ENCODE results near the gene TRMT61A. TPM values are rescaled to one million over a fixed set of nuclear protein-coding genes. Genes with fewer than 3 reads are reported as not detected.
A peak's percentile ranks its signal among the peaks of the same experiment; 100 is the strongest.

The TRMT61A gene
- total RNA-seq, 1 experiment from 2014 or later, result 15.5 TPM

DNA sequence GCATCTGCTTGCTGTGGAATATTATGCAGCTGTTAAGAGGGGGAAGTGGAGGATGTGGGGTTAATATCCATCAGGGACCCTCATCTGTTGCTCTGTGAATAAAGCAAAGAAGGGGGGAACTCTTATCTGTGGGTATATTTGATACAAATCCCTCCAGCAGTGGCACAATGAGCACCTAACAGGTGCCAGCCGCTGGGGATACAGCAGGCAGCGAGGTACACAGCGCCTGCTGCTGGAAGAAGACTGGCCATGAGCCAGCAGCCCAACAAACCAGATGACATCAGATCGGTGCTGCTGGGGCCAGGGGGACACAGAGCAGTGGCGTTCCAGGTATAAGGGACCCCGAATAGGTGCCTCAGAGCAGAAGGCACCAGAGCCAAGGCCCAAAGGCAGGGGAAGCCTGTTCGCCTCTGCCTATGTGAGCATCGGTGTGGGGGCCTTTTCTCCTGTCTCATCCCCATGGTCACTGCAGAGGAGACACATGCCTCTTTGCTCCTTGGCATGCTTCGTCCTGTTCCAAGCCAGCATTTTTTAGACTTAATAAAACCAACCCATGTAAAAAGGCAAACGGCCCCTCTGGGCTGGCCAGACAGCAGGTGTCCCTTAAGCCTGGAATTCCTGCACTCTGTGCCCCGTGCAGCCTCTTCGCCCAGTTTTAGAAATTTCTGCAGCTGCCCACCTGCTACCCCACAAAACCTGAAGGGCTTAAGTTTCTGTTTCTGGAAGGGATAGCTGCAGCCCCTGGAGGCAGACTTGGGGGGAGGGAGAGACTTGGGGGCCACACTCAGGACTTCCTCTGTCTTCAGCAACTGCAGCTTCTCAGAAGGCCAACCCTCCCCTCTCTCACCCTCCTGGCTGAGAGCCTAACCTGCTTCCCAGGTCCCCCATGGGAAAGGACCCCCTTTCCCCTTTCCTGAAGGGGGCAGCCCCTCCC, 4.7 kb upstream of the TRMT61A start:
- H3K27ac Mint-ChIP-seq, result no peak overlapping the region
- no peaks in the 10 kb centered on the region for H3K9me3 Mint-ChIP-seq
- peaks cover 27% of the 10 kb centered on the region for H3K27me3 Mint-ChIP-seq (ENCODE audit: low read depth)
- ChIA-PET CTCF (interaction anchor here (3.4 to 12.2 kb wide), 2 partner anchors 19 to 420 kb away, joined by 11 to 455 read pairs; no protein-coding TSS in a partner anchor), POLR2A (interaction anchor here (0.7 to 8.3 kb wide), 3 partner anchors 15 to 191 kb away, joined by 3 to 65 read pairs (median 3); partner anchors contain the start of gene ZFYVE21)
- no peak for TF ChIP-seq ZNF232 (CRISPR knock-in tag; IDR thresholded peaks at IDR 0.05)
- no peak for TF ChIP-seq NFYB (CRISPR knock-in tag; conservative IDR thresholded peaks at IDR 0.05; ENCODE audit: low read depth)
- TF ChIP-seq, protein P1, sequence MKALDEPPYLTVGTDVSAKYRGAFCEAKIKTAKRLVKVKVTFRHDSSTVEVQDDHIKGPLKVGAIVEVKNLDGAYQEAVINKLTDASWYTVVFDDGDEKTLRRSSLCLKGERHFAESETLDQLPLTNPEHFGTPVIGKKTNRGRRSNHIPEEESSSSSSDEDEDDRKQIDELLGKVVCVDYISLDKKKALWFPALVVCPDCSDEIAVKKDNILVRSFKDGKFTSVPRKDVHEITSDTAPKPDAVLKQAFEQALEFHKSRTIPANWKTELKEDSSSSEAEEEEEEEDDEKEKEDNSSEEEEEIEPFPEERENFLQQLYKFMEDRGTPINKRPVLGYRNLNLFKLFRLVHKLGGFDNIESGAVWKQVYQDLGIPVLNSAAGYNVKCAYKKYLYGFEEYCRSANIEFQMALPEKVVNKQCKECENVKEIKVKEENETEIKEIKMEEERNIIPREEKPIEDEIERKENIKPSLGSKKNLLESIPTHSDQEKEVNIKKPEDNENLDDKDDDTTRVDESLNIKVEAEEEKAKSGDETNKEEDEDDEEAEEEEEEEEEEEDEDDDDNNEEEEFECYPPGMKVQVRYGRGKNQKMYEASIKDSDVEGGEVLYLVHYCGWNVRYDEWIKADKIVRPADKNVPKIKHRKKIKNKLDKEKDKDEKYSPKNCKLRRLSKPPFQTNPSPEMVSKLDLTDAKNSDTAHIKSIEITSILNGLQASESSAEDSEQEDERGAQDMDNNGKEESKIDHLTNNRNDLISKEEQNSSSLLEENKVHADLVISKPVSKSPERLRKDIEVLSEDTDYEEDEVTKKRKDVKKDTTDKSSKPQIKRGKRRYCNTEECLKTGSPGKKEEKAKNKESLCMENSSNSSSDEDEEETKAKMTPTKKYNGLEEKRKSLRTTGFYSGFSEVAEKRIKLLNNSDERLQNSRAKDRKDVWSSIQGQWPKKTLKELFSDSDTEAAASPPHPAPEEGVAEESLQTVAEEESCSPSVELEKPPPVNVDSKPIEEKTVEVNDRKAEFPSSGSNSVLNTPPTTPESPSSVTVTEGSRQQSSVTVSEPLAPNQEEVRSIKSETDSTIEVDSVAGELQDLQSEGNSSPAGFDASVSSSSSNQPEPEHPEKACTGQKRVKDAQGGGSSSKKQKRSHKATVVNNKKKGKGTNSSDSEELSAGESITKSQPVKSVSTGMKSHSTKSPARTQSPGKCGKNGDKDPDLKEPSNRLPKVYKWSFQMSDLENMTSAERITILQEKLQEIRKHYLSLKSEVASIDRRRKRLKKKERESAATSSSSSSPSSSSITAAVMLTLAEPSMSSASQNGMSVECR (CRISPR knock-in tag; IDR thresholded peaks at IDR 0.05; ENCODE audit: borderline replicate concordance), result no peak
- TF ChIP-seq, protein P2, sequence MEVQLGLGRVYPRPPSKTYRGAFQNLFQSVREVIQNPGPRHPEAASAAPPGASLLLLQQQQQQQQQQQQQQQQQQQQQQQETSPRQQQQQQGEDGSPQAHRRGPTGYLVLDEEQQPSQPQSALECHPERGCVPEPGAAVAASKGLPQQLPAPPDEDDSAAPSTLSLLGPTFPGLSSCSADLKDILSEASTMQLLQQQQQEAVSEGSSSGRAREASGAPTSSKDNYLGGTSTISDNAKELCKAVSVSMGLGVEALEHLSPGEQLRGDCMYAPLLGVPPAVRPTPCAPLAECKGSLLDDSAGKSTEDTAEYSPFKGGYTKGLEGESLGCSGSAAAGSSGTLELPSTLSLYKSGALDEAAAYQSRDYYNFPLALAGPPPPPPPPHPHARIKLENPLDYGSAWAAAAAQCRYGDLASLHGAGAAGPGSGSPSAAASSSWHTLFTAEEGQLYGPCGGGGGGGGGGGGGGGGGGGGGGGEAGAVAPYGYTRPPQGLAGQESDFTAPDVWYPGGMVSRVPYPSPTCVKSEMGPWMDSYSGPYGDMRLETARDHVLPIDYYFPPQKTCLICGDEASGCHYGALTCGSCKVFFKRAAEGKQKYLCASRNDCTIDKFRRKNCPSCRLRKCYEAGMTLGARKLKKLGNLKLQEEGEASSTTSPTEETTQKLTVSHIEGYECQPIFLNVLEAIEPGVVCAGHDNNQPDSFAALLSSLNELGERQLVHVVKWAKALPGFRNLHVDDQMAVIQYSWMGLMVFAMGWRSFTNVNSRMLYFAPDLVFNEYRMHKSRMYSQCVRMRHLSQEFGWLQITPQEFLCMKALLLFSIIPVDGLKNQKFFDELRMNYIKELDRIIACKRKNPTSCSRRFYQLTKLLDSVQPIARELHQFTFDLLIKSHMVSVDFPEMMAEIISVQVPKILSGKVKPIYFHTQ (CRISPR knock-in tag; IDR thresholded peaks at IDR 0.05), result no peak
- TF ChIP-seq, protein P3, sequence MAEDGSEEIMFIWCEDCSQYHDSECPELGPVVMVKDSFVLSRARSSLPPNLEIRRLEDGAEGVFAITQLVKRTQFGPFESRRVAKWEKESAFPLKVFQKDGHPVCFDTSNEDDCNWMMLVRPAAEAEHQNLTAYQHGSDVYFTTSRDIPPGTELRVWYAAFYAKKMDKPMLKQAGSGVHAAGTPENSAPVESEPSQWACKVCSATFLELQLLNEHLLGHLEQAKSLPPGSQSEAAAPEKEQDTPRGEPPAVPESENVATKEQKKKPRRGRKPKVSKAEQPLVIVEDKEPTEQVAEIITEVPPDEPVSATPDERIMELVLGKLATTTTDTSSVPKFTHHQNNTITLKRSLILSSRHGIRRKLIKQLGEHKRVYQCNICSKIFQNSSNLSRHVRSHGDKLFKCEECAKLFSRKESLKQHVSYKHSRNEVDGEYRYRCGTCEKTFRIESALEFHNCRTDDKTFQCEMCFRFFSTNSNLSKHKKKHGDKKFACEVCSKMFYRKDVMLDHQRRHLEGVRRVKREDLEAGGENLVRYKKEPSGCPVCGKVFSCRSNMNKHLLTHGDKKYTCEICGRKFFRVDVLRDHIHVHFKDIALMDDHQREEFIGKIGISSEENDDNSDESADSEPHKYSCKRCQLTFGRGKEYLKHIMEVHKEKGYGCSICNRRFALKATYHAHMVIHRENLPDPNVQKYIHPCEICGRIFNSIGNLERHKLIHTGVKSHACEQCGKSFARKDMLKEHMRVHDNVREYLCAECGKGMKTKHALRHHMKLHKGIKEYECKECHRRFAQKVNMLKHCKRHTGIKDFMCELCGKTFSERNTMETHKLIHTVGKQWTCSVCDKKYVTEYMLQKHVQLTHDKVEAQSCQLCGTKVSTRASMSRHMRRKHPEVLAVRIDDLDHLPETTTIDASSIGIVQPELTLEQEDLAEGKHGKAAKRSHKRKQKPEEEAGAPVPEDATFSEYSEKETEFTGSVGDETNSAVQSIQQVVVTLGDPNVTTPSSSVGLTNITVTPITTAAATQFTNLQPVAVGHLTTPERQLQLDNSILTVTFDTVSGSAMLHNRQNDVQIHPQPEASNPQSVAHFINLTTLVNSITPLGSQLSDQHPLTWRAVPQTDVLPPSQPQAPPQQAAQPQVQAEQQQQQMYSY (CRISPR knock-in tag; IDR thresholded peaks at IDR 0.05), result no peak
- no peak for TF ChIP-seq FOXK1 (CRISPR knock-in tag; IDR thresholded peaks at IDR 0.05)
- no peak for TF ChIP-seq NFE2L1 (CRISPR knock-in tag; IDR thresholded peaks at IDR 0.05)
- TF ChIP-seq ZNF416 (CRISPR knock-in tag; IDR thresholded peaks at IDR 0.05), result no peak
- no peak for TF ChIP-seq ZNF263 (CRISPR knock-in tag; IDR thresholded peaks at IDR 0.05; ENCODE audit: low read depth)
- TF ChIP-seq, protein P4, sequence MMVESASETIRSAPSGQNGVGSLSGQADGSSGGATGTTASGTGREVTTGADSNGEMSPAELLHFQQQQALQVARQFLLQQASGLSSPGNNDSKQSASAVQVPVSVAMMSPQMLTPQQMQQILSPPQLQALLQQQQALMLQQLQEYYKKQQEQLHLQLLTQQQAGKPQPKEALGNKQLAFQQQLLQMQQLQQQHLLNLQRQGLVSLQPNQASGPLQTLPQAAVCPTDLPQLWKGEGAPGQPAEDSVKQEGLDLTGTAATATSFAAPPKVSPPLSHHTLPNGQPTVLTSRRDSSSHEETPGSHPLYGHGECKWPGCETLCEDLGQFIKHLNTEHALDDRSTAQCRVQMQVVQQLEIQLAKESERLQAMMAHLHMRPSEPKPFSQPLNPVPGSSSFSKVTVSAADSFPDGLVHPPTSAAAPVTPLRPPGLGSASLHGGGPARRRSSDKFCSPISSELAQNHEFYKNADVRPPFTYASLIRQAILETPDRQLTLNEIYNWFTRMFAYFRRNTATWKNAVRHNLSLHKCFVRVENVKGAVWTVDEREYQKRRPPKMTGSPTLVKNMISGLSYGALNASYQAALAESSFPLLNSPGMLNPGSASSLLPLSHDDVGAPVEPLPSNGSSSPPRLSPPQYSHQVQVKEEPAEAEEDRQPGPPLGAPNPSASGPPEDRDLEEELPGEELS (CRISPR knock-in tag; IDR thresholded peaks at IDR 0.05), result no peak
- no peak for TF ChIP-seq GTF2I (CRISPR knock-in tag; conservative IDR thresholded peaks at IDR 0.05)
- no peak for TF ChIP-seq IRF2 (CRISPR knock-in tag; IDR thresholded peaks at IDR 0.05; ENCODE audit: borderline replicate concordance, low read depth)
- TF ChIP-seq CBFB (CRISPR knock-in tag; IDR thresholded peaks at IDR 0.05; ENCODE audit: low read depth), result no peak
- TF ChIP-seq, protein P5, sequence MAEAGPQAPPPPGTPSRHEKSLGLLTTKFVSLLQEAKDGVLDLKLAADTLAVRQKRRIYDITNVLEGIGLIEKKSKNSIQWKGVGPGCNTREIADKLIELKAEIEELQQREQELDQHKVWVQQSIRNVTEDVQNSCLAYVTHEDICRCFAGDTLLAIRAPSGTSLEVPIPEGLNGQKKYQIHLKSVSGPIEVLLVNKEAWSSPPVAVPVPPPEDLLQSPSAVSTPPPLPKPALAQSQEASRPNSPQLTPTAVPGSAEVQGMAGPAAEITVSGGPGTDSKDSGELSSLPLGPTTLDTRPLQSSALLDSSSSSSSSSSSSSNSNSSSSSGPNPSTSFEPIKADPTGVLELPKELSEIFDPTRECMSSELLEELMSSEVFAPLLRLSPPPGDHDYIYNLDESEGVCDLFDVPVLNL (CRISPR knock-in tag; IDR thresholded peaks at IDR 0.05; ENCODE audit: borderline replicate concordance, low read depth), result no peak
- TF ChIP-seq, protein P6, sequence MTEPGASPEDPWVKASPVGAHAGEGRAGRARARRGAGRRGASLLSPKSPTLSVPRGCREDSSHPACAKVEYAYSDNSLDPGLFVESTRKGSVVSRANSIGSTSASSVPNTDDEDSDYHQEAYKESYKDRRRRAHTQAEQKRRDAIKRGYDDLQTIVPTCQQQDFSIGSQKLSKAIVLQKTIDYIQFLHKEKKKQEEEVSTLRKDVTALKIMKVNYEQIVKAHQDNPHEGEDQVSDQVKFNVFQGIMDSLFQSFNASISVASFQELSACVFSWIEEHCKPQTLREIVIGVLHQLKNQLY (CRISPR knock-in tag; IDR thresholded peaks at IDR 0.05), result no peak
- no peak for TF ChIP-seq SMAD4 (CRISPR knock-in tag; IDR thresholded peaks at IDR 0.05)
- TF ChIP-seq, protein P7, sequence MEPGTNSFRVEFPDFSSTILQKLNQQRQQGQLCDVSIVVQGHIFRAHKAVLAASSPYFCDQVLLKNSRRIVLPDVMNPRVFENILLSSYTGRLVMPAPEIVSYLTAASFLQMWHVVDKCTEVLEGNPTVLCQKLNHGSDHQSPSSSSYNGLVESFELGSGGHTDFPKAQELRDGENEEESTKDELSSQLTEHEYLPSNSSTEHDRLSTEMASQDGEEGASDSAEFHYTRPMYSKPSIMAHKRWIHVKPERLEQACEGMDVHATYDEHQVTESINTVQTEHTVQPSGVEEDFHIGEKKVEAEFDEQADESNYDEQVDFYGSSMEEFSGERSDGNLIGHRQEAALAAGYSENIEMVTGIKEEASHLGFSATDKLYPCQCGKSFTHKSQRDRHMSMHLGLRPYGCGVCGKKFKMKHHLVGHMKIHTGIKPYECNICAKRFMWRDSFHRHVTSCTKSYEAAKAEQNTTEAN (CRISPR knock-in tag; IDR thresholded peaks at IDR 0.05), result no peak
- ATAC-seq (no peak), DNase-seq (ENCODE audit: low spot score) (no peak)
- H3K4me1 Mint-ChIP-seq, result peaks cover 17% of the 10 kb centered on the region
- H3K36me3 Mint-ChIP-seq, result peaks cover 8% of the 10 kb centered on the region
- peak overlapping the region; percentile 62 for H3K4me3 Mint-ChIP-seq
